ENCODE data around the gene KPNB1. TPM values are rescaled to one million over a fixed set of nuclear protein-coding genes. Genes with fewer than 3 reads are reported as not detected.
A peak's percentile ranks its signal among the peaks of the same experiment; 100 is the strongest.

KPNB1 gene
- total RNA-seq, 4 donors from 2014 or later: 100 to 162 (median 139) TPM

GRCh38 chr17:47640076-47640475, 9.6 kb upstream of the KPNB1 start:
- TF ChIP-seq POLR2AphosphoS5 (IDR thresholded peaks at IDR 0.05) (no peak), EP300 (IDR thresholded peaks at IDR 0.05) (no peak), CTCF (IDR thresholded peaks at IDR 0.05) (no peak), POLR2A (IDR thresholded peaks at IDR 0.05) (no peak)
- H3K9me3 ChIP-seq: no peaks in the 10 kb centered on the region
- H3K27me3 ChIP-seq: no peaks in the 10 kb centered on the region
- H3K27ac ChIP-seq: no peak overlapping the region
- DNase-seq (ENCODE audit: low spot score in 2 of 2): no peak
- H3K36me3 ChIP-seq: peaks cover 4% of the 10 kb centered on the region
- H3K4me3 ChIP-seq: no peak overlapping the region
- H3K4me1 ChIP-seq: no peaks in the 10 kb centered on the region
- WGBS: 76% methylated on average over 3 of the region's 3 CpGs

- H3K9me3 ChIP-seq: no peaks in the 10 kb centered on the region
- no peak overlapping the region for H3K27ac ChIP-seq
- H3K4me1 ChIP-seq: no peaks in the 10 kb centered on the region
- TF ChIP-seq CTCF (IDR thresholded peaks at IDR 0.05) (no peak), EP300 (IDR thresholded peaks at IDR 0.05) (no peak), POLR2A (IDR thresholded peaks at IDR 0.05) (no peak)
- 67% methylated on average over 4 of the region's 4 CpGs for WGBS
- DNase-seq (ENCODE audit: low spot score in 2 of 2): no peak
- H3K27me3 ChIP-seq: no peaks in the 10 kb centered on the region
- no peak overlapping the region for H3K4me3 ChIP-seq
- H3K36me3 ChIP-seq: peaks cover 4% of the 10 kb centered on the region
These were observed 8.5 kb upstream of the KPNB1 start for GRCh38 chr17:47641202-47641601.

DNA sequence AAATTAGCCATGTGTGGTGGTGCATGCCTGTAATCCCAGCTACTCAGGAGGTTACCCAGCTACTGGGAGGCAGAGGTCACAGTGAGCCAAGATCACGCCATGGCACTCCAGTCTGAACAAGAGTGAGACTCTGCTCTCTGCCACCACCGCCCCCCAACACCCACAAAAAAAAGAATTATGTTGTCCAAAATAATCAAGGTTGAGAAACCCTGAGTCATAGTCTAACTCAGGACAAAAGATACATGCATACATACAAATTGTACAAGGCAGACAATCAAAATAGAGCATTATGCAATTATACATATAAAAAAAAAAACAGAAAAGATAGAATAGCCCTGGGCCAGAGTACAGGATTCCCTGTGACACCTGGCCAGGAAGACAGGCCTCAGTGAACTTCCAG, 6.6 kb upstream of the KPNB1 start:
- TF ChIP-seq CTCF (IDR thresholded peaks at IDR 0.05) (no peak), EP300 (IDR thresholded peaks at IDR 0.05) (no peak), POLR2A (IDR thresholded peaks at IDR 0.05) (no peak), POLR2AphosphoS5 (IDR thresholded peaks at IDR 0.05) (no peak)
- WGBS: 78% methylated on average over 2 of the region's 2 CpGs

DNA sequence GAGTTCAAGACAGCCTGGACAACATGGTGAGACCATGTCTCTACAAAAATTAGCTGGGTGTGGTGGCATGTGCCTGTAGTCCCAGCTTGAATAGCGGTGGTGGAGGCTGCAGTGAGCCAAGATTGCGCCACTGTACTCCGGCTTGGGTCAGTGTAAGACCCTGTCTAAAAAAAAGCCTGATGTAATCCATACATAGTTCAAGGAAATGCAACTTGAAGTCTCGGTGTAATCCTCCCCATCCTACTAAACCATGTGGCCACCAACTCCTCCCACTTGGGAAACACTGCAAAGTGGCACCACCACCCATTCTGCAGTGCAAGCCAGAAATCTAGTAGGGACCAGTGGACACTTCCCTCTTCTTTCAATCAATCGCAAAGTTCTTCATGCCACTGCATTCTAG, 5.4 kb upstream of the KPNB1 start:
- no peaks in the 10 kb centered on the region for H3K36me3 ChIP-seq
- H3K4me3 ChIP-seq: no peak overlapping the region
- 86% methylated on average over 5 of the region's 5 CpGs for WGBS
- no peaks in the 10 kb centered on the region for H3K27me3 ChIP-seq
- no peak overlapping the region for H3K27ac ChIP-seq
- DNase-seq (ENCODE audit: low spot score in 2 of 2): no peak
- H3K9me3 ChIP-seq: no peaks in the 10 kb centered on the region
- no peak for TF ChIP-seq CTCF (IDR thresholded peaks at IDR 0.05)
- no peak for TF ChIP-seq POLR2A (IDR thresholded peaks at IDR 0.05)
- no peak for TF ChIP-seq EP300 (IDR thresholded peaks at IDR 0.05)
- no peak for TF ChIP-seq POLR2AphosphoS5 (IDR thresholded peaks at IDR 0.05)
- peaks cover 9% of the 10 kb centered on the region for H3K4me1 ChIP-seq

More for the DNA sequence above, 6.6 kb upstream of the KPNB1 start:
- DNase-seq (ENCODE audit: low spot score in 2 of 2): no peak
- Histone ChIP-seq H3K36me3 (no peaks in the 10 kb centered on the region), H3K9me3 (no peaks in the 10 kb centered on the region), H3K4me3 (no peak overlapping the region), H3K27me3 (no peaks in the 10 kb centered on the region), H3K27ac (no peak overlapping the region), H3K4me1 (peaks cover under 1% of the 10 kb centered on the region)

- H3K36me3 ChIP-seq: peaks cover 30% of the 10 kb centered on the region
- peak overlapping the region; percentile 89 for H3K4me3 ChIP-seq
- H3K9me3 ChIP-seq: no peaks in the 10 kb centered on the region
- 0% methylated on average over 17 of the region's 48 CpGs for WGBS
- peaks cover 35% of the 10 kb centered on the region for H3K4me1 ChIP-seq
- TF ChIP-seq EP300 (IDR thresholded peaks at IDR 0.05) (no peak), CTCF (IDR thresholded peaks at IDR 0.05) (no peak)
- H3K27me3 ChIP-seq: no peaks in the 10 kb centered on the region
- peak in 1 of 2 donors; percentile 83 for DNase-seq (ENCODE audit: low spot score in 2 of 2)
- H3K27ac ChIP-seq: peak overlapping the region; percentile 91
These were observed 329 bp downstream of the KPNB1 start for GRCh38 chr17:47649972-47650524.

Measured in suprapubic skin (tissue), 4 donors.